ENCODE data around the gene AUTS2.

The AUTS2 gene

DNA sequence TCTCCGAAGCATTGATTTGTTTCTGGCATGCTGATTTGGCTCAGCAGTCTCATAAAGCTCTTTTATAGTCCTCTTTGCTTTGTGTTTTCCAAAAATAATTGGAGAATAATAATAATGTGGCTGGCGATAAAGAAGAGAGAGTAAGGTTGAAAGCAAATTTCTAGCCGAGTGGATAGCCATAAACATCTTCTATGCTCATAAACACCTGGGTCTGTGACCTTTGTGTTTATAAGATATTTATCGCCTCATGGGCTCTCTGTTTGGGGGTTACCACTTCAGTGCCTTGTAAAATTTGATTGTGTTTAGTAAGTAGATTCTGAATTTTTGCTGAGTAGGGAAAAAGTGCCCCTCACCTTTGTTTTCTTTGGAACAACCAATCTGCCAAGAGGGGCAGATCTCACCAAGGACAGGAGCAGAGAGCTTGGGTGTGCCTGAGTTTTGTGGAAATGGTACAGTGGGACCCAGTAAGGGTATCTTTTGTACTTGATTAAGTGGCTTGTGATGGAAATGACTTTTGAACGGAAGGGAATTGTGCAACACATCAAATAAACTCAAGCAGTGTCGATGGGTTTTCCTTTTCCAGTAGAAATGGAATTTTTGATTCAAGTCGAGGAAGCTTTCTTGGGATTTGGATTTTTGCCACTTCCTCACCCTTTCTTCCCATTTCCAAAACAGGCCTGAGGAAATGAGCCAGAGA, 220.5 kb downstream of the AUTS2 start:
- DNase-seq (ENCODE audit: low read depth), result no peak

DNA sequence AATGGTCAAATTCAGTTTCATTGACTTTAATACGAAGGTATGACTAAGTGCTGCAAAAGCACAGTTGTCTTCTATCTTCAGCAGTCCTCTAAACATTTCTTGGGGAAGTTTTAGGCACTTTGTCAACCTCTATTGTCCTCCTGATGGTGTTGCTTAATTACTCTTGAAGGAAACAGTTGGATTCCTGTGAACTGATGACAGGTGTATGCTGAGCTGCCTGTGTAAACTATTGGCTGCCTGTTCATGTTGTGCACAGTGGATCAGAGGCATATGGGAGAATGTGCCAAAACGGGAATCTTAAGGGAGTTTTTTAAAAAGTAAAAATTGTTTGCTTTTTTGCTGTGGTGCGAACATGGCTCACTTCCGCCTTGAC, 221.0 kb downstream of the AUTS2 start:
- no peak for DNase-seq (ENCODE audit: low read depth)

GRCh38 chr7:69820479-69821192, 222.4 kb downstream of the AUTS2 start:
- no peak for DNase-seq (ENCODE audit: low read depth)

DNA sequence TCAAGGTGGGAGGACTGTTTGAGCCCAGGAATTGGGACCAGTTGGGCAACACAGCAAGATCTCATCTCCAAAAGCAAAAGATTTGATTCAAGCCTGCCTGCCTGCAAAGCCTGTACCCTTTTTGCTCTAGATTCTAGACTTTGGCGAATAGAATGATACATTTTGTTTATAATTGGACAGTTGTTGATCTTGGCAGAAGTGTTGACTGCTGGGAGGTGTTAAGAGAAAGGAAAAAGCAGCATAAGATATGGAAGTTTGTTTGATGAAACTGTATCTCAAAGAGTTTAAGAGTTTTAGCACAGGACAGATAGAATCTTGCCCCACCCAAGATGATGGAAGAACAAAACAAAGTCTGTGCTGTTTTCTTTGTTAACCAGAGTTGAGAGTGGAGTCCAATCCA, 224.1 kb downstream of the AUTS2 start:
- DNase-seq (ENCODE audit: low read depth), result no peak

DNA sequence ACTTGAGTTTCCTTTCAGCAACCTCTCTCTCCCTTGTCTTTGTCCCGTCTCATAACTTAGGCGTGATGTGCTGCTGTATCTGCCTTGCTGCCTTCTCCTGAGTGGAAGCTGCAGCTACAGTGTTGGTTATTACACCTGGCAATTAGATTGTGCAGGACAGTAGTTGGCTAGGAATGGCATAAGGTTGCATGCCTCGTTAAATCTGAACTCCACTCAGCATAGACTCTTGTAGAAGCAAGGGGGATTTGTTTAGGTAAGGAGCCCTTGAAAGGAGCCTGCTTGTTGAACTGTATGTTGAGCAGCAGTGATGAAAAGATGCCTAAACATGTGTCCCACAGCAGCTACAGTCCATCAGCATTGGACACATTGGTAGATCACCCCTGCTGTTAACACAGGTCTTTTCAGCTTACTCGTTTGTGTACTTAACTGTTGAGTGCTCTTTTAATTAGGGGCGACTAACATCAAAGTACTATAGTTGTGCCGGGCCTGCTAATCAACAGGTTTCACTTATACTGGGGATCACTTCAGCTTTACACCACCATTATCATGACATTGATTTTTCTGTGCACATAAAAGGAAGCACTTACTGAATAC, 225.0 kb downstream of the AUTS2 start:
- no peak for DNase-seq (ENCODE audit: low read depth)

DNA sequence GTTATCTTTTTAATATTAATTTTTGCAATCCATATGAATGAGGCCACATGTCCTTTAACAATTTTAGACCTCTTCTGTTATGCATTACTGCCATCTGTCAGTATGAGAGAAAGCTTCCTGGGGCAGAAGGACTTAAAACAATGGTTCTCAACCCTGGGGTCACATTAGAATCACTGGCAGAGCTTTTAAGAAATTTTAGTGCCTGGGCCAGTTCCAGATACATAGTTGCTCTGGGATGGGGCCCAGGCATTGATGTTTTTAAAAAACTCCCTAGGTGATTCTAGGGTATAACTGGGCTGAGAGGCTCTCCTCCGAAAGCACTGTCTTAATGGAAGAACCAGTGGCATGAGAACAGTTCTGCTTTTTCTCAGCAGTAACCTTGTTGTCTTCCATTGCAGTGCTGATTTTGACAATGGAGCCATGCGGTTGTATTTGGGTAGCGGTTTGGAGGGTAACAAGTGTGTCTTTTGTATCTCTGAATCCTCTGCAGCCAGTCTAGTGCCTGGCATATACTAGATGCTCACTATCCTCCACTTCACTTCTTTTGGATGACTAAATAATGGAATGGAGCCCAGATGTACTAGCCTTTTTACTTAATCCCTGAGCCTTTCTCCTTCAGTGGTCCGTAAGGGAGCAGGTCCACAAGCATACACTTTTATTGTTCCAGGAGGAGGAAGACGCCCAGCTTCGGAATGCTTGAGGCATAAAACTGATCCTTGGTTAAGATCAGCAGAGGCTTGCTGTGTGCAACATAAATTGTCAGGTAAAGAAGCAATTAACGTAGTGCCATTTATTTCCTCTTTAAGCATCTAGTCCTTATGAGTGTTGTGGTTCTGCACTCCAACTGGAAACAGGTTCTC, 227.1 kb downstream of the AUTS2 start:
- DNase-seq (ENCODE audit: low read depth), result no peak

DNA sequence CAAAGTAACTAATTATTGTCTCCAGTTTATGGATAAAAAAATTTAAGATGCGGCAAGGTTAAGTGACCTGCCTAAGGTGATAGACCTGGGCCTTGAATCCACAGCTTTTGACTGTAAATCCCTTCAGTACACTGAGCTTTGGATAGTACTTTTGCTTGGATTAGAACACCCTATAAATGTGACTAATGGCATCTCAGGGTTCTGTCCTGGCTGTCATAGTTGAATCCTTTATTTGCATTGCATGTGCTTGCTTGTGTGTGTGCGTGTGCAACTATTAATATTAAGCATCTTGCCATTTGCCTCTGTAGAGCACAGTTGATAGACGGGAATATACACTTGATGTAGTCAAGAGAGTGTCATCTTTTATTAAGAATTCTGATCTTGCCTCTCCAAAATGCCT, 228.0 kb downstream of the AUTS2 start:
- DNase-seq (ENCODE audit: low read depth), result no peak

GRCh38 chr7:69827140-69827539, 228.9 kb downstream of the AUTS2 start:
- DNase-seq (ENCODE audit: low read depth), result no peak

DNA sequence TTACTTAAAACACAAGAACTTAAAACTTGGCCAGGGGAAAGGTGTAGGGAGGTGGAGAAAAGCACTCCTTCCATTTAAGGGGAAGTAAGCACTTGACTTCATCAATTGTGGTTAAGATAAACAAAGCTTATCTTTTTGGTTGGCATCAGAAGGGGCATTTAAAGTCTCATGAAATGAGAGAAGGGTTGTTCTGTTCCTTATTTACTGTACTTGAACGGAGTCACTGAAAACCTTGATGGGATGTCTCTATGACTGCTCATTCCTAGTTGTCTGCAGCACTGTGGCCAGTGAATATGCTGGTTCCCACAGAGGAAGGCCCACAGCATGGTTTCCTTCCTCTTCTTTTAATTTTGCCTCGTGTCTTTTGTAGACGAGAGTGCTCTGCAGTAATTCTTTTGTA, 229.3 kb downstream of the AUTS2 start:
- no peak for DNase-seq (ENCODE audit: low read depth)

DNA sequence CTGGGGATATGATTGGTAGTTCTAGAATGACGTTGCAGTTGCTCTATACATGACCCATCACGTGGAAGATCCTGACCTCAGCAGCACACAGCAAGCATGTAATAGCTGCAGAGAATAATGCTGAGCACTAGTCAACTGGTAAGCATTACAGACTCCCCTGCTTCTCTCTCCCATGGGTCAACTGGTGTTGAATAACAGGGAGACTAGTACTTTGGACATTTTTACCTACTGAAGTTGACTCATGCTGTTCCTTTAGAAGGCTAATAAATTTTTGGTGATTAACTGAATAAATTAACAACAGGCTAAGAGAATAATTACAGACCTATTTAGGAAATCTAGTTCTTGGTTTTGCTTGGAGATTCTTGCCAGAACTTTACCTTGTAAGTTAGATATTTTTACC, 234.1 kb downstream of the AUTS2 start:
- DNase-seq (ENCODE audit: low read depth), result no peak

GRCh38 chr7:69833964-69834363, 235.7 kb downstream of the AUTS2 start:
- no peak for DNase-seq (ENCODE audit: low read depth)

GRCh38 chr7:69836702-69837101, 238.4 kb downstream of the AUTS2 start:
- DNase-seq (ENCODE audit: low read depth), result no peak

GRCh38 chr7:69837387-69838068, 239.3 kb downstream of the AUTS2 start:
- DNase-seq (ENCODE audit: low read depth), result no peak

DNA sequence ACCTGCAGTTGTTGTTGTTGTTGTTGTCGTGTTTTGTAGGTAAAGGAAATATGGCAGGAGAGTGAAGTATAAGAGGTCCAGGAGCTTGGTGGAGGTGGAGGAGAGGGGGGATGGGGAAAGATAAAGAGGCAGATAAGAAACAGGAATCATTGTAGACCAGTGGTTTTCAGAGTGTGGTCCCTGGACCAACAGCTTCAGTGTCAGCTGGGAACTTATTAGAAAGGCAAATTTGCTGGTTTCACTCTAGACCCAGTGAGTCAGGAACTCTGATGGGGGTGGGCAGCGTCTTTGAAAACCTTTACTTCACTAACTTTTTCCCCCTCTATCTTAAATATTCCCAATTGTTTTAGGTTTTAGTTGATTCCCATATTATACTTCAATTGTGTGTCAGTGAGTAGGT, 241.5 kb downstream of the AUTS2 start:
- no peak for DNase-seq (ENCODE audit: low read depth)

GRCh38 chr7:69840248-69840647, 242.0 kb downstream of the AUTS2 start:
- DNase-seq (ENCODE audit: low read depth), result no peak

DNA sequence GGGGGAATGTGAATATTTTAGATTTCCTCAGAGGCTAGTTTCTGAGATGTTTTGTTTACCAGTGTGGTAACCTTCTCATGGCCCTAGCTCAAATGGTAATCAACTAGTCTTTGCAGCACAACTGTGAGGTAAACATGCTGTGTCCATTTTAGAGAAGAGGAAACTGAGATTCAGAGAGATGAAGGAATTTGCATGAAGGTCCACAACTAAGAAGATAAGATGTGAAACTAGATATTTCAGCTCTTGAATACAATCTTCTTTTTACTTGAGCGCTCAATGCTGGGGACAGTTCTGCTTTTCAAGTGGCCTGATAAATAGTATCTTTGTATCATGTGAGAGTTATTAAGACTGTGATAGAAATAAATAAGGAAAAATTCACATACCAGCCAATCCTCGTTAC, 245.4 kb downstream of the AUTS2 start:
- no peak for DNase-seq (ENCODE audit: low read depth)

DNA sequence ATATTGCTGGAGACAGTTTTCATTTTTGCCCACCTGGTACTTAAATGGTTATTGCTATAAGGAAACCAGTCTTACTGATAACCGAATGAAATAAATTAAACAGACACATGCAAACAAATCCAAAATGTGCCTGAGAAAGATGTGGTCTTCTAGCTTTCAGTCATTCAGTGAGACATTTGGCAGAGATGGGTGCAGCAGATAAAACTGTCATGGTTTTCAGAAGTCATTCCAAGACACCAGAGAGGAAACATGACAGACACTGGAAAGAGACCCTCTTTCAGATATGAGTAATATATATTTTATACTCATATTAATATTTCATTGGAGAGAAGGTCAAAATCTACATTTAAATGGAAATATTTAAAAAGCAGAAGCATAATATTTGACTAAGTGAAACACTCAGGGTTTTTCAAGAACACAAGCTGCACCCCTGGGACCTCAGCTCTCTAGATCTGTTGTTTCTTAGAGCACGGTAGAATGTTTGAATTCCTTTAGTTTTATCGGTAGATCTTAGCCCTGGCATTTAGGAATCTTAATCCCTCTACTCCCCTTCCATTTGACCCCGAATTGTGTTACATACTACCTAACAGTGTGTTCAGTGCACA, 246.1 kb downstream of the AUTS2 start:
- no peak for DNase-seq (ENCODE audit: low read depth)

DNA sequence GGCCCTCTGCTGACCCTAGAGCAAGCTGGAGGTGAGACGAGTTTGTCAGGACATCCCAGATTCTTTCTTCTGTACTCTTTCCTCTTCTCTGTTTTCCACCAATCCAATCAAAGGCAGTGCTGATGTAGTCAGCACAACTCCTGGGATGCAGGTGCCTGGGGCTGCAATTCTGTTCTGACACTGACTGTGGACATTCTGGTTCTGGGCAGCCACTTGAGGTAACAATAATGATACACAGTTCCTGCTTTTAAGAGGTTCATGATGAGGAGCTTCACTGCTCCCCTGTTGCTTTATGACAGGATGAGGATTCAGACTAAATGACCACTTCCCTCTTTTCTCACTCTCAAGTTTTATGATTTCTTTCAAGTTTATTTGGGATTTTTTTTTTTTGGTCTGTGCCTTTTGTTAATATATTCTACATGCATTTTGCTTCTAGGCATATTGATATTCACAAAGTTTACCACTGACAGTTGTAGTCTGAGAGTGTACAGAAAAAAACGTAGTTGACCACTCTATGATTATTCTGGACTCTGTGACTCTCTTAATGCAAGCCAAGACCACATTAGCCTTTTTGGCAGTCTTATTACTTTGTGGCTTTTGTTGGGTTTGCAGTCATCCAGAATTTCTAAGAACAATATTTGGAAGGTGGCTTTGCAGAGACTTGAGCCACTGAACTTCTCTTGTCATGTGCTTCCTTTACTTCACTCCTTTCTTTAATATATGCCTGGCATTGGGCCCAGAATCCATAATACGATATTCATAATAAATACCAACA, 247.6 kb downstream of the AUTS2 start:
- DNase-seq (ENCODE audit: low read depth), result no peak

GRCh38 chr7:69847921-69848612, 249.8 kb downstream of the AUTS2 start:
- DNase-seq (ENCODE audit: low read depth), result no peak

DNA sequence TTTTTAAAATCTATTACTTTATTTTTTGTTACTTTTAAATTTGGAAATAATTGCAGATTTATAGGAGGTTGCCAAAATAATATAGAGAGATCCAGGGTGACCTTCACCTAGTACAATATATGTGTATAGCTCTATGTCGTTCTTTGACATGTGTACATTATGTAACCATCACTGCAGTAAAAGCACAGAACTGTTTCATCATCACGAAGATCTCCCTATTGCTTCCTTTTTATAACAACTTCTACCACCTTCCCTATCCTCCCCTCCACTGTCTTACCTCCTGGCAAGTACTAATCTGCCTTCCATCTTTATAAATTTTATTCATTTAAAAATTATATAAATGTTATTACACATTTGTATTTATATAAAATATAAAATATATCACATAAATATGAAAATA, 251.0 kb downstream of the AUTS2 start:
- DNase-seq (ENCODE audit: low read depth), result no peak
